ENCODE measurements around the gene PPP2R3B. TPM values are rescaled to one million over a fixed set of nuclear protein-coding genes. Genes with fewer than 3 reads are reported as not detected.

Gene PPP2R3B
- total RNA-seq, 6 experiments from 2014 or later: 4.2 to 6.3 (median 5.3) TPM

DNA sequence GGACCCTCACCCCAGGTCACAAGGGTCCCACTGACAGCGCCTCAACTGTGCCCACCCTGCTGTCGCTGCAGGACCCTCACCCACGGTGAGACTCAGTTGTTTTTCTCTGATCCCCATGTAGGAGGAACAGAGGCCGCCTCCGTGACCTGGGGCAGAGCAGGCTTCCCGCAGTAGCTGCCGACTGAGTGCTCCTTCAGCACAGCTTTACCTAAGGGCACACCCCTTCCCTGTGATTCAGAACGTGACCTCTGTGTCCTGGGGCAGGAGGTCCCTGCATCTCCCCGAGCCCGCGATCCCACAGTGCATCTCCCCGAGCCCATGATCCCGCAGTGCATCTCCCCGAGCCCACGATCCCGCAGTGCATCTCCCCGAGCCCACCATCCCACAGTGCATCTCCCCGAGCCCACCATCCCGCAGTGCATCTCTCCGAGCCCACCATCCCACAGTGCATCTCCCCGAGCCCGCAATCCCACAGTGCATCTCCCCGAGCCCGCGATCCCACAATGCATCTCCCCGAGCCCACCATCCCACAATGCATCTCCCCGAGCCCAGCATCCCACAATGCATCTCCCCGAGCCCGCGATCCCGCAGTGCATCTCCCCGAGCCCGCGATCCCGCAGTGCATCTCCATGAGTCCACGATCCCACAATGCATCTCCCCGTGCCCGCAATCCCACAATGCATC is 23.6 kb downstream of the PPP2R3B start:
- ATAC-seq (peak in 1 of 4 donors; percentile 18), DNase-seq (no peak)
- no peaks in the 10 kb centered on the region for H3K4me1 ChIP-seq
- no peak for TF ChIP-seq POLR2A (IDR thresholded peaks at IDR 0.05)
- TF ChIP-seq, protein P1, sequence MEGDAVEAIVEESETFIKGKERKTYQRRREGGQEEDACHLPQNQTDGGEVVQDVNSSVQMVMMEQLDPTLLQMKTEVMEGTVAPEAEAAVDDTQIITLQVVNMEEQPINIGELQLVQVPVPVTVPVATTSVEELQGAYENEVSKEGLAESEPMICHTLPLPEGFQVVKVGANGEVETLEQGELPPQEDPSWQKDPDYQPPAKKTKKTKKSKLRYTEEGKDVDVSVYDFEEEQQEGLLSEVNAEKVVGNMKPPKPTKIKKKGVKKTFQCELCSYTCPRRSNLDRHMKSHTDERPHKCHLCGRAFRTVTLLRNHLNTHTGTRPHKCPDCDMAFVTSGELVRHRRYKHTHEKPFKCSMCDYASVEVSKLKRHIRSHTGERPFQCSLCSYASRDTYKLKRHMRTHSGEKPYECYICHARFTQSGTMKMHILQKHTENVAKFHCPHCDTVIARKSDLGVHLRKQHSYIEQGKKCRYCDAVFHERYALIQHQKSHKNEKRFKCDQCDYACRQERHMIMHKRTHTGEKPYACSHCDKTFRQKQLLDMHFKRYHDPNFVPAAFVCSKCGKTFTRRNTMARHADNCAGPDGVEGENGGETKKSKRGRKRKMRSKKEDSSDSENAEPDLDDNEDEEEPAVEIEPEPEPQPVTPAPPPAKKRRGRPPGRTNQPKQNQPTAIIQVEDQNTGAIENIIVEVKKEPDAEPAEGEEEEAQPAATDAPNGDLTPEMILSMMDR (IDR thresholded peaks at IDR 0.05): no peak
- no peak overlapping the region for H3K27ac ChIP-seq
- H3K27me3 ChIP-seq: no peaks in the 10 kb centered on the region
- H3K36me3 ChIP-seq: no peaks in the 10 kb centered on the region
- WGBS (ENCODE audit: insufficient coverage, low coverage, low lambda C conversion rate, missing lambda C conversion rate): 67% methylated on average over 27 of the region's 38 CpGs
- intact Hi-C loops (cut with DNase I): no loop called here
- H3K4me3 ChIP-seq: no peak overlapping the region
- H3K9me3 ChIP-seq: no peaks in the 10 kb centered on the region

DNA sequence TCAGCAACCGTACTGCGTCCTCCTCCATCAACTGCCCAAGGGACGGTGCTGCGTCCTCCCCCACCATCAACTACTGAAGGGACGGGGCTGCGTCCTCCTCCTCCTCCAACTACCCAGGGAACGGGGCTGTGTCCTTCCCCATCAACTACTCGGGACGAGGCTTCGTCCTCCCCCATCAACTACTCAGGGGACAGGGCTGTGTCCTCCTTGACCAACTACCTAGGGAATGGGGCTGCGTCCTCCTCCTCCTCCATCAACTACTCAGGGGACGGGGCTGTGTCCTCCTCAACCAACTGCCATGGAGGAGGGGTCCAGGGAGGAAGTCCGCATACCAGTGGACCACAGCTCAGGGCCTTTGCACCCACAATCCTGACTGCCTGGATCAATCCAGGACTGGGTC is 24.4 kb downstream of the PPP2R3B start:
- 93% methylated on average over 10 of the region's 13 CpGs for WGBS (ENCODE audit: insufficient coverage, low coverage, low lambda C conversion rate, missing lambda C conversion rate)
- TF ChIP-seq, protein P1 (IDR thresholded peaks at IDR 0.05): no peak
- TF ChIP-seq POLR2A (IDR thresholded peaks at IDR 0.05): no peak
- Histone ChIP-seq H3K9me3 (no peaks in the 10 kb centered on the region), H3K27ac (no peak overlapping the region), H3K36me3 (no peaks in the 10 kb centered on the region), H3K4me1 (no peaks in the 10 kb centered on the region), H3K27me3 (no peaks in the 10 kb centered on the region), H3K4me3 (no peak overlapping the region)
- DNase-seq (no peak), ATAC-seq (no peak)
- intact Hi-C loops (cut with DNase I): no loop called here

- 98% methylated on average over 16 of the region's 54 CpGs for WGBS (ENCODE audit: insufficient coverage, low coverage, low lambda C conversion rate, missing lambda C conversion rate)
- ATAC-seq (peak in 1 of 4 donors; percentile 11), DNase-seq (peak in 1 of 3 donors; percentile 46)
- TF ChIP-seq POLR2A (IDR thresholded peaks at IDR 0.05): no peak
- TF ChIP-seq, protein P1 (IDR thresholded peaks at IDR 0.05): no peak
- Histone ChIP-seq H3K9me3 (no peaks in the 10 kb centered on the region), H3K4me1 (no peaks in the 10 kb centered on the region), H3K27ac (no peak overlapping the region), H3K27me3 (no peaks in the 10 kb centered on the region), H3K36me3 (no peaks in the 10 kb centered on the region), H3K4me3 (no peak overlapping the region)
- intact Hi-C loops (cut with DNase I): no loop called here
Observed at GRCh38 chrX:361231-362145, 25.2 kb downstream of the PPP2R3B start.

- intact Hi-C loops (cut with DNase I): no loop called here
- no peak overlapping the region for H3K27ac ChIP-seq
- H3K36me3 ChIP-seq: no peaks in the 10 kb centered on the region
- TF ChIP-seq, protein P1 (IDR thresholded peaks at IDR 0.05): no peak
- TF ChIP-seq POLR2A (IDR thresholded peaks at IDR 0.05): no peak
- no peaks in the 10 kb centered on the region for H3K9me3 ChIP-seq
- no peaks in the 10 kb centered on the region for H3K27me3 ChIP-seq
- no peaks in the 10 kb centered on the region for H3K4me1 ChIP-seq
- ATAC-seq (no peak), DNase-seq (peak in 1 of 3 donors; percentile 44)
- H3K4me3 ChIP-seq: no peak overlapping the region
- WGBS (ENCODE audit: insufficient coverage, low coverage, low lambda C conversion rate, missing lambda C conversion rate): 100% methylated on average over 1 of the region's 26 CpGs
Observed at GRCh38 chrX:360496-361150, 26.1 kb downstream of the PPP2R3B start.

Data from right lobe of liver (tissue), 6 donors.